Muscle layer of duodenum (tissue), 2 donors: ENCODE measurements around the gene CCDC124.
A peak's percentile ranks its signal among the peaks of the same experiment; 100 is the strongest.

Experiments used
- H3K27ac ChIP-seq: one replicate; pipeline ENCODE4 v1.7.0; 2013; ENCODE audit warnings: mild to moderate bottlenecking, low read length
- H3K27me3 ChIP-seq: one replicate; pipeline ENCODE4 v1.7.0; 2013; ENCODE audit warnings: low read depth, mild to moderate bottlenecking, control low read depth, low read length
- H3K36me3 ChIP-seq, 2 donors: one replicate each; pipeline ENCODE4 v1.7.0; 2013; ENCODE audit warnings: low read length in 2 of 2, control low read depth in 1 of 2, mild to moderate bottlenecking in 1 of 2; ENCODE audit not compliant: insufficient read depth in 2 of 2, control insufficient read depth in 1 of 2
- H3K4me1 ChIP-seq, 2 donors: one replicate each; pipeline ENCODE4 v1.7.0; 2013; ENCODE audit warnings: low read length in 2 of 2, mild to moderate bottlenecking in 2 of 2, control low read depth in 1 of 2, moderate library complexity in 1 of 2; ENCODE audit not compliant: insufficient read depth in 2 of 2, control insufficient read depth in 1 of 2
- H3K4me3 ChIP-seq, 2 donors: one replicate each; pipeline ENCODE4 v1.7.0; 2013; ENCODE audit warnings: low read length in 2 of 2, low read depth in 1 of 2, mild to moderate bottlenecking in 1 of 2
- H3K9me3 ChIP-seq, 2 donors: one replicate each; pipeline ENCODE4 v1.7.0; 2013; ENCODE audit warnings: low read length in 2 of 2, control low read depth in 1 of 2, mild to moderate bottlenecking in 1 of 2; ENCODE audit not compliant: control insufficient read depth in 1 of 2
- donor health status: healthy.

CCDC124 gene

DNA sequence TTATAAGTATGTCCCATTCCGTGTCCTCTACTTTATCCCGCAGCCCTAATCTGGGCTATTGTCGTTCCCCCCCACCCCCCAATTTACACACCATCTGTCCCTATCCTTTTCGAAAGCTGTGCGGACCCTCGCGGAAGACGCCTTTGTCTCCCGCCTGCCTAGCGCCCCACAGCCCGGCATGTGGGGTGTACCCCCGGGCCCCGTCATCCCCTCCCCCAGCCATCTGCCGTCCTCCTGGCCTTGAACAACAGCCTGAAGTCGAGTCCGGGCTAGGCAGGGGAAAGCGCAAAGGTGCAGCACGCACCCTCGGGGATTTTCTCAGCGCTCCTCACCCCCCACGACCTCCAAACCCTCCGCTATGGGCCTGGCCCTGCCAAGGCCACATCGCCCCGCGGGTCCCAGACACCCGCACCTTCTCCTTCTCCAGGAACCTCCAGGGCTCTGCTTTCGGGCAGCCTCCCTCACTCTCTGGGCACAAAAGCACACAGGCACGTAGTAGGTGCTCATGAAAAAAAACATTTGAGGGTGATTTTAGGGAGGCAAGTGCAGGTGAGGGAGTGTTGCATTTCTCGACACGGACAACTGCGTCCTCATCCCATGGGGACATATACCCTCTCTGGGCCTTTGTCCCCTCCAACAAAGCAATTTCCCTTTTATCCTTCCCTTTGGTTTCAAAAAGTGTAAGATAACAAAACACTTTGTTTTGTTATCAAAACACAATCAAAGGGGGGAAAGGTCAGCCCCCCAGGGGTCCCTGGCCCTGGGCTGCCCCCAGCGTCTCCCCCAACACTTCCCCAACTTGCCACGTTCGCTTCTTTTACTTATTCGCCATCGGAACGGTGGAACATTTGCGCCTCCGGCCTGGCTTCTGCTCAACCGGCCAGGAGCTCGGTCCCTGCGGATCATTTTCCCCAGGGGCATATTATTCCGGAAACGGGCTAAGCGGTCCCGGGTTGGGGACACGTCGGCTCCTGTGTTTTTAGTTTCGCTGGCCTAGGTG is 16.4 kb downstream of the CCDC124 start:
- peak overlapping the region in 1 of 2 donors; percentile 65 for H3K4me3 ChIP-seq
- no peak overlapping the region for H3K27ac ChIP-seq
- H3K4me1 ChIP-seq, result peaks cover 6 to 50% of the 10 kb centered on the region in 2 donors
- H3K9me3 ChIP-seq, result no peaks in the 10 kb centered on the region
- H3K36me3 ChIP-seq, result no peaks in the 10 kb centered on the region
- H3K27me3 ChIP-seq, result peaks cover 48% of the 10 kb centered on the region

DNA sequence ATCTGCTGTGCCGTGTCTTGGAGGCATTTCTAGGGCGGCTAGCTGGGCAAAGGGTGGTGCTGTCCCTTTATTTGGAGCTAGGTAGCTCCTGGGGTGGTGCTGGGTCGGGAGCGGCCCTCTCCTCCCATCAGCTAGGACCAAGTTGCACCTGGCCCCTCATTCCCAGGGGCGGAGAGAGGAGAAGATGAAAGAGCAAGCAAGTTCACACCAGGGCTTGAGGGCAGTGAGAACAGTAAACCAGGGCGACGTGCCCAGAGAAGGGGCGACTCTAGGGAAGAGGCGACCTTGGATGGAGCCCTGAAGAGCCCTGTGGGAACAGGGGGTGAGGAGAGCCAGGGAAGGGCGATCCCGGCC is 17.1 kb downstream of the CCDC124 start:
- Histone ChIP-seq H3K27me3 (peaks cover 48% of the 10 kb centered on the region), H3K4me1 (peaks cover 6 to 48% of the 10 kb centered on the region in 2 donors), H3K36me3 (no peaks in the 10 kb centered on the region), H3K4me3 (peak overlapping the region in 1 of 2 donors; percentile 35), H3K9me3 (no peaks in the 10 kb centered on the region), H3K27ac (no peak overlapping the region)

GRCh38 chr19:17950310-17951156 is 17.7 kb downstream of the CCDC124 start:
- peaks cover 6 to 48% of the 10 kb centered on the region in 2 donors for H3K4me1 ChIP-seq

DNA sequence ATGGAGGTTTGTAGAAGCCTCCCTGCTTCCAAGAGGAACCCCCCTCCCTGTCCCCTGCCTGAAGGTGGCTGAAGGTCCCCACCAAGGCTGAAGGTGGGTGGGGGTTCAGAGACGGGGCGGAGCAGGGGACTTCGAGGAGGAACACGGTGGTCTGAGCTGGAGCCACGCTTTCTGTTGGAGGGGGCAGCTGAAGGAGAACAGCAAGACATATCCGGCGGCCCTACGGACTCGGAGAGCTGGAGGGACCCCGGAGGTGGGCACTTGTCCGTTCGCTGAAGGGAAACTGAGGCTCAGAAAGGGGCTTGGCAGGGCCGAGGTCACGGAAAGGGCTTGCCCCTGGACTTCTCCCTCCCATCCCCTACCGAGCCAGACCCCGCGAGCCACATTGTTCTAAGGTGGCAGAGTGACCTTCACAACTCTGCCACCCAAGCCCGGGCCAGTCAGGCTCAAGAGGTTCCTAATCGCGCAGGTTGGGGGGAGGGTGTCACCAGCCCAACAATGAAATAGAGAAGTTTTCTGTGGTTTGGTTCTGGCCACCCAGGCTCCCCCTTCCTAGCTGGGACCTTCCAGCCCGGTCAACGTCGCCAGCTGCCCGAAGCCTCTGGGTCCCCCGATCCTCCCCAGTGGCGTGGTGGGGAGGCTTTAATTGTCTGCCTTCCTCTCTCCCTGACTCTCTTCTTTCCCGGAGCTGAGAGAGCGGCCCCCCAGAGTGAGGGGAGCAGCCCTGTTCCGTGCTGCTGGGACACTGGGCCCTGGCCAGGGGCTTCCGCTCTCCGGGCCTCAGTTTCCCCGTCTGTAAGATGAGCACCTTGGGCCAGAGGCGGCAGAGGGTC is 18.6 kb downstream of the CCDC124 start:
- H3K9me3 ChIP-seq, result no peaks in the 10 kb centered on the region
- H3K27me3 ChIP-seq, result peaks cover 48% of the 10 kb centered on the region
- H3K36me3 ChIP-seq, result no peaks in the 10 kb centered on the region
- peak overlapping the region in 1 of 2 donors; percentile 35 for H3K4me3 ChIP-seq
- no peak overlapping the region for H3K27ac ChIP-seq
- H3K4me1 ChIP-seq, result peaks cover 6 to 48% of the 10 kb centered on the region in 2 donors

More at GRCh38 chr19:17950310-17951156, 17.7 kb downstream of the CCDC124 start:
- Histone ChIP-seq H3K36me3 (no peaks in the 10 kb centered on the region), H3K4me3 (peak overlapping the region in 1 of 2 donors; percentile 35), H3K9me3 (no peaks in the 10 kb centered on the region), H3K27me3 (peaks cover 48% of the 10 kb centered on the region), H3K27ac (no peak overlapping the region)

DNA sequence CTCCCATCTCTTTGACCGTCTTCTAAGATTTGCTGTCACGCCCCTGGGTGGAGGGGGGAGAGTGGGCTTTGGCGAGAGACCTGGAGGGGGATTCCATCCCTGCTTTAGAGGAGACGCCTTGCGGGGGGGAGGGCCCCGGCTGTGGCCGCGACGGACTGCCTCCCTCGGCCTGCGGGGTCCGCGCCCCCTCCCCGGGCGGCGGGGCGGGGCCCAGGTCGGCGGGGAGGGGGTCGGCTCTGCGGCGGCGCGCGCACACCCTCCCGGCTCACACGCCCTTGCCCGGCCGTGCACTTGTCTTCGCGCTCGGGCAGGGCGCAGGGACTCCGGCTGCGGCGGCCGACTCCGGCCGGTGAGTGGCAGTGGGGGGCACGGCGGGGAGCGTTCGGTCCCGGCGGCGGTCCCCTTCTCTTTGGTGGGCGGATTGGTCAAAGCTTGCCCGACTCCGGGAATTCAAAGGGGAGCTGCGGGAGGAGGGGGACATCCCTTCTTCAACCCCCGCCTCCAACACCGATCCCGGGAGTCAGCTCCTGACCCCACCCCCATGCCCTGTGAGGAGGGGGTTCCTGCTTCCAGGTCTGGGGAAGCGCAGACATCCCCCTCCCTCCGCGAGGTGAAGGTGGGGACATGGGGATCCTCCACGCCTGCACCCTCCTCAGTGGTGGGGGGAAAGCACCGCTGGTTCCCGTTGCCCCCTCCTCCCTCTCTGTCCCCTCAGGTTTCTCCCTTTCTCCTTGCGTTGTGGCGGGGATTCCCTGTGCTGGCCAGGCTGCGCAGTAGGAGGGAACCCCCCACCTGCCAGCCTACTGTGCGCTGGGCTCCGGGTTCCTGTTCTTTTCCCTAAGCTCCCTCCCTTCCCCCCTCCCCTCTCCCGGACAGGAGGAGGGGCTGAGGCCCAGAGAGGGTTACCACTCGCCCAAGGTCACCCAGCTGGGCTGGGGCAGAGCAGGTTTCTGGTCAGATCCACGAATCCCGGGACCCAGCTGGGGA is 19.5 kb downstream of the CCDC124 start:
- peaks cover 48% of the 10 kb centered on the region for H3K27me3 ChIP-seq

GRCh38 chr19:17953316-17953801 is 20.5 kb downstream of the CCDC124 start:
- Histone ChIP-seq H3K27ac (no peak overlapping the region), H3K4me3 (no peak overlapping the region), H3K4me1 (peaks cover 2 to 39% of the 10 kb centered on the region in 2 donors), H3K36me3 (no peaks in the 10 kb centered on the region), H3K9me3 (no peaks in the 10 kb centered on the region), H3K27me3 (peaks cover 48% of the 10 kb centered on the region)

More for the DNA sequence above, 19.5 kb downstream of the CCDC124 start:
- Histone ChIP-seq H3K27ac (no peak overlapping the region), H3K9me3 (no peaks in the 10 kb centered on the region), H3K36me3 (no peaks in the 10 kb centered on the region), H3K4me1 (peaks cover 2 to 43% of the 10 kb centered on the region in 2 donors), H3K4me3 (no peak overlapping the region)

GRCh38 chr19:17953869-17954268 is 21.1 kb downstream of the CCDC124 start:
- Histone ChIP-seq H3K9me3 (no peaks in the 10 kb centered on the region), H3K4me1 (peaks cover 0 to 34% of the 10 kb centered on the region in 2 donors), H3K27me3 (peaks cover 48% of the 10 kb centered on the region), H3K36me3 (no peaks in the 10 kb centered on the region), H3K27ac (no peak overlapping the region), H3K4me3 (no peak overlapping the region)

DNA sequence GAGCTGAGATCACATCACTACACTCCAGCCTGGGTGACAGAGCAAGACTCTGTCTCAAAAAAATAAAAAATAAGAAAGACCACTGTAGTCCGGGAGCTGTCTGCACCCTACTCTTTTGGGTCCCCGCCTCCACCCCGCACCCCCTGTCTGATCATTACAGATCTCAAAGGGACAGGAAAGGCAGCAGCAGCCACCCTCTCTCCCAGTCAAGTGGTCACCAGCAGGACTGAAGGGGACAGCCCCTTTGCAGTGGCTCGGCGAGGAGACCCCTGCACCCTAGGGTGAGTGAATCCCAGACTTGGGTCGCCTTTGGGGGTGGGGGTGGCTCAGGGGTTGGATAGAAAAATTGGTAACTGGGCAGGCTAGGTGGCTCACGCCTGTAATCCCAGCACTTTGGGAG is 21.6 kb downstream of the CCDC124 start:
- no peak overlapping the region for H3K4me3 ChIP-seq
- peaks cover 0 to 31% of the 10 kb centered on the region in 2 donors for H3K4me1 ChIP-seq
- no peak overlapping the region for H3K27ac ChIP-seq
- peaks cover 43% of the 10 kb centered on the region for H3K27me3 ChIP-seq
- H3K36me3 ChIP-seq, result no peaks in the 10 kb centered on the region
- H3K9me3 ChIP-seq, result no peaks in the 10 kb centered on the region

- peaks cover 18% of the 10 kb centered on the region for H3K27me3 ChIP-seq
- H3K4me1 ChIP-seq, result peaks cover 0 to 4% of the 10 kb centered on the region in 2 donors
- no peaks in the 10 kb centered on the region for H3K9me3 ChIP-seq
- no peaks in the 10 kb centered on the region for H3K36me3 ChIP-seq
- no peak overlapping the region for H3K27ac ChIP-seq
- H3K4me3 ChIP-seq, result no peak overlapping the region
Measured at GRCh38 chr19:17957149-17957849, 24.5 kb downstream of the CCDC124 start.
